ENCODE data around the gene DOCK9. TPM values are rescaled to one million over a fixed set of nuclear protein-coding genes. Genes with fewer than 3 reads are reported as not detected.

The DOCK9 gene
- total RNA-seq, 2 experiments from 2014 or later, result 57.2 to 59.0 TPM

DNA sequence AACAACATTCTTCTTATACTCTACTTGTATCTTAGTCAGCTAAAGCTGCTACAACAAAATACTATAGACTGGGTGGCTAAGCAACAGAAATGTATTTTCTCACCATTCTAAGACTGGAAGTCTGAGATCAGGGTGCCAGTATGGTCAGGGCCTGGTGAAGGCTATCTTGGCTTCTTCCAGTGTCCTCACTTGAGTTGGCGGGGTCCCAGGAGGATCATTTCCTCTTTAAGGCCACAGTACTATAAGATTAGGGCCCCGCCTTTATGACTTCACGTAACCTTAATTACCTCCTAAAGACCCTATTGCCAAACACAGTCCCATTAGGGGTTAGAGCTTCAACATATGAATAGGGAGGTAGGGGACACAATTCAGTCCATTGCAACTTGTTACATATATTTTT is 30.7 kb upstream of the DOCK9 start:
- POLR2A ChIA-PET, result no interaction called here
- intact Hi-C loops (cut with micrococcal nuclease), result no loop called here

GRCh38 chr13:99007414-99007986 is 29.6 kb upstream of the DOCK9 start:
- peaks cover 44% of the 10 kb centered on the region for H3K4me1 Mint-ChIP-seq (ENCODE audit: low read depth)
- no peak for DNase-seq
- ChIA-PET POLR2A (no interaction called here), CTCF (interaction anchor here (1.2 kb wide), 1 partner anchor 10 kb away, joined by 3 read pairs; no protein-coding TSS in a partner anchor)
- no peaks in the 10 kb centered on the region for H3K9me3 Mint-ChIP-seq
- H3K4me3 Mint-ChIP-seq, result no peak overlapping the region
- H3K36me3 Mint-ChIP-seq, result no peaks in the 10 kb centered on the region
- intact Hi-C loops (cut with micrococcal nuclease), result no loop called here
- H3K27me3 Mint-ChIP-seq, result no peaks in the 10 kb centered on the region
- H3K27ac Mint-ChIP-seq, result no peak overlapping the region

More for the DNA sequence above, 30.7 kb upstream of the DOCK9 start:
- Mint-ChIP-seq H3K36me3 (no peaks in the 10 kb centered on the region), H3K4me3 (no peak overlapping the region), H3K27ac (no peak overlapping the region), H3K4me1 (ENCODE audit: low read depth) (peaks cover 40% of the 10 kb centered on the region), H3K27me3 (no peaks in the 10 kb centered on the region), H3K9me3 (no peaks in the 10 kb centered on the region)
- DNase-seq, result no peak
- CTCF ChIA-PET, result no interaction called here

- intact Hi-C loops (cut with micrococcal nuclease), result no loop called here
- H3K36me3 Mint-ChIP-seq, result no peaks in the 10 kb centered on the region
- no peak overlapping the region for H3K4me3 Mint-ChIP-seq
- peaks cover 63% of the 10 kb centered on the region for H3K4me1 Mint-ChIP-seq (ENCODE audit: low read depth)
- ChIA-PET POLR2A (interaction anchor here (0.6 kb wide), 1 partner anchor 13 kb away, joined by 3 read pairs; no protein-coding TSS in a partner anchor), CTCF (no interaction called here)
- H3K27ac Mint-ChIP-seq, result no peak overlapping the region
- H3K9me3 Mint-ChIP-seq, result no peaks in the 10 kb centered on the region
- DNase-seq, result no peak
- H3K27me3 Mint-ChIP-seq, result no peaks in the 10 kb centered on the region
Measured at GRCh38 chr13:99005609-99006008, 27.7 kb upstream of the DOCK9 start.

DNA sequence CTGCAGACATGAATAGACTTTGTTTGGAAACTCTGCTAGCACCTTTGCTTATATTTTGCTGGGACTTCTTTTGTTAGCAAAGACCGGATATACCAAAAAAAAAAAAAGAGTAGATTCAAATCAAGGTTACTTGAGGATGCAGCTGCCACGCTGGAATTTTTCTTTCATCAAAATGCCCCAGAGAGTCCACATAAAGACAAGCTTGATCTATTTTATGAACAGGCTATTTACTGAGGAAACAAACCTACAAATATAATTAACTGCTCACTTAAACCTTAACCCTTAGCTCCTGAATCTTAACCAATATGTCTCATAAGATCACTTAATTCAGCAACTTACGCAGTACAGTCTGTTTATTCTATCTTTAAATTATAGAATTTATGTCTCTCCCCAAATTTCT is 27.1 kb upstream of the DOCK9 start:
- Mint-ChIP-seq H3K4me3 (no peak overlapping the region), H3K36me3 (no peaks in the 10 kb centered on the region), H3K4me1 (ENCODE audit: low read depth) (peaks cover 66% of the 10 kb centered on the region), H3K27ac (no peak overlapping the region), H3K9me3 (no peaks in the 10 kb centered on the region), H3K27me3 (no peaks in the 10 kb centered on the region)
- DNase-seq, result no peak
- ChIA-PET CTCF (no interaction called here), POLR2A (interaction anchor here (0.6 kb wide), 1 partner anchor 13 kb away, joined by 3 read pairs; no protein-coding TSS in a partner anchor)
- intact Hi-C loops (cut with micrococcal nuclease), result no loop called here

- Mint-ChIP-seq H3K36me3 (no peaks in the 10 kb centered on the region), H3K4me1 (ENCODE audit: low read depth) (peaks cover 69% of the 10 kb centered on the region), H3K27me3 (no peaks in the 10 kb centered on the region), H3K9me3 (no peaks in the 10 kb centered on the region), H3K27ac (no peak overlapping the region), H3K4me3 (no peak overlapping the region)
- no peak for DNase-seq
- ChIA-PET POLR2A (no interaction called here), CTCF (no interaction called here)
- intact Hi-C loops (cut with micrococcal nuclease), result no loop called here
Measured at GRCh38 chr13:99003851-99004471, 26.1 kb upstream of the DOCK9 start.

DNA sequence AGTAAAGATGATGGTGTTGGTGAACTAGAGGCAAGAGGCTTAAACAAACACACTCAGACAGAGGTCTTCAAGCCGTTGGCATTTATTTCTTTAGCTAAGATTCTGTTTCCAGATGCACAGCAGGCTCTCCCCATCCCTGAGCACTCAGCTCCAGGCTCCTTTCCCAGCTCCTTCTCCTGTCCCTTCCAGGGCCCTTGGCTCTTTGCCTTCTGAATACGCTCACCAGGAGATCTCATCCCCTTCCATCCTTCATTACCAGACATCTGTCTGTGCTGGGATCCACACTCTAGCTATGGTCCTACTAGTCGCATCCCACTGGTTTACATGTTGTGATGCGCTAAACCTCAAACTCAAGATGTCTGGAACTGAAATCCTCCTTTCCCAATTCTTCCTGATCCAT is 25.3 kb upstream of the DOCK9 start:
- Mint-ChIP-seq H3K4me3 (no peak overlapping the region), H3K9me3 (no peaks in the 10 kb centered on the region), H3K27ac (no peak overlapping the region), H3K36me3 (no peaks in the 10 kb centered on the region), H3K27me3 (no peaks in the 10 kb centered on the region), H3K4me1 (ENCODE audit: low read depth) (peaks cover 74% of the 10 kb centered on the region)
- CTCF ChIA-PET, result interaction anchor here (1.4 kb wide), 1 partner anchor 8 kb away, joined by 3 read pairs; no protein-coding TSS in a partner anchor
- POLR2A ChIA-PET, result no interaction called here
- intact Hi-C loops (cut with micrococcal nuclease), result no loop called here
- no peak for DNase-seq

DNA sequence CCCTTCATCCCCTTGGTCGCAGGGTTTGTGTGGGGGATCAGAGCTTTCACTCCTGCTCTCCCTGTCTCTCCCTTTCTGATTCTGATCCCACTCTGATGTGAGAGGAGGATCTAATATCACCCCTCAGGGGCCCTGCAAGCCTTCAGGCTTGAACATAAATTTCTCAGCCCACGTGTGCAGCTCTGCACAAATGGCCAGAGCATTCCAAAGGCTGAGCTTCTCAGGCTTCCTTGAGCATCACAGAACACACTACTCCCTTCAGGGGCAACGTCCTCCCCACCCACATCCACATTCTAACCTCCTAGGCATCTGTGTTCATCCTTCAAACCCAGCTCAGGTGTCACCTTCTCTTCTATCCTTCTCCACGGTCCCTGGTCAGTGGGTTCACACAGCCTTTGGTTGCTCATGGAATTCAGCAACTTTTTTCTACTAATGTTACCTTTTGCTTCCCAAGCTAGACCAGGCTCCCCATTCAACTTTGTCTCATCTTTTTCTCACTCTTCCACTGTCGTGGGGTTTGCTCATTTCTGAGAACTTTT is 24.4 kb upstream of the DOCK9 start:
- POLR2A ChIA-PET, result no interaction called here
- Mint-ChIP-seq H3K27me3 (no peaks in the 10 kb centered on the region), H3K4me1 (ENCODE audit: low read depth) (peaks cover 80% of the 10 kb centered on the region), H3K4me3 (no peak overlapping the region), H3K36me3 (no peaks in the 10 kb centered on the region), H3K27ac (no peak overlapping the region), H3K9me3 (no peaks in the 10 kb centered on the region)
- intact Hi-C loops (cut with micrococcal nuclease), result no loop called here
- DNase-seq, result no peak
- CTCF ChIA-PET, result interaction anchor here (1.0 to 1.4 kb wide), 3 partner anchors 9 to 132 kb away, joined by 3 read pairs; no protein-coding TSS in a partner anchor

- H3K36me3 Mint-ChIP-seq, result no peaks in the 10 kb centered on the region
- DNase-seq, result no peak
- H3K4me1 Mint-ChIP-seq (ENCODE audit: low read depth), result peaks cover 89% of the 10 kb centered on the region
- H3K4me3 Mint-ChIP-seq, result no peak overlapping the region
- CTCF ChIA-PET, result no interaction called here
- intact Hi-C loops (cut with micrococcal nuclease), result no loop called here
- peak overlapping the region; percentile 4 for H3K27ac Mint-ChIP-seq
- POLR2A ChIA-PET, result interaction anchor here (0.7 kb wide), 1 partner anchor 10 kb away, joined by 3 read pairs; no protein-coding TSS in a partner anchor
- no peaks in the 10 kb centered on the region for H3K9me3 Mint-ChIP-seq
- no peaks in the 10 kb centered on the region for H3K27me3 Mint-ChIP-seq
Measured at GRCh38 chr13:99000137-99000536, 22.3 kb upstream of the DOCK9 start.

DNA sequence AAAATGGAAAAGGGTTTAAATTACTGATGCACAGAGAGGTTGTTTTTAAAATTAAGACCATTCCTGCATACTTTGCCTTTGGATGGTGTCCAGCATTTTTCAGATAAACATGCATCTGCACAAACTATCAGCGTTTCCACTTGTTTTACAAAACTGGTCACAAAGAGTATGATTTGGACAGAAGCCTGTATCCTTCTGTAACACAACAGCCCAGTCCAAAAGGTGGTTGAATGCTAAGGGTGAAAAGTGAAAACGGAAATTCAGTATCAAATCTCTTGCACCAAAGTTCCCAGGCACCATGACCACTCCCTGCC is 21.7 kb upstream of the DOCK9 start:
- Mint-ChIP-seq H3K4me3 (no peak overlapping the region), H3K4me1 (ENCODE audit: low read depth) (peaks cover 89% of the 10 kb centered on the region), H3K27ac (no peak overlapping the region), H3K27me3 (no peaks in the 10 kb centered on the region), H3K36me3 (no peaks in the 10 kb centered on the region), H3K9me3 (no peaks in the 10 kb centered on the region)
- no peak for DNase-seq
- ChIA-PET CTCF (no interaction called here), POLR2A (no interaction called here)
- intact Hi-C loops (cut with micrococcal nuclease), result loop anchor here (1.0 to 5.0 kb wide), 4 partner anchors 19 to 89 kb away; no protein-coding TSS in a partner anchor

- peak; percentile 56 for DNase-seq
- Mint-ChIP-seq H3K36me3 (no peaks in the 10 kb centered on the region), H3K4me3 (peak overlapping the region; percentile 31), H3K27ac (peak overlapping the region; percentile 76), H3K27me3 (no peaks in the 10 kb centered on the region), H3K9me3 (no peaks in the 10 kb centered on the region), H3K4me1 (ENCODE audit: low read depth) (peaks cover 90% of the 10 kb centered on the region)
- ChIA-PET POLR2A (no interaction called here), CTCF (interaction anchor here (0.9 kb wide), 1 partner anchor 30 kb away, joined by 3 read pairs; no protein-coding TSS in a partner anchor)
- intact Hi-C loops (cut with micrococcal nuclease), result loop anchor here (1.0 to 5.0 kb wide), 5 partner anchors 18 to 88 kb away; no protein-coding TSS in a partner anchor
Measured at GRCh38 chr13:98998831-98999638, 21.2 kb upstream of the DOCK9 start.

- ChIA-PET CTCF (interaction anchor here (0.9 kb wide), 2 partner anchors 31 kb away, joined by 3 read pairs; no protein-coding TSS in a partner anchor), POLR2A (interaction anchor here (0.9 kb wide), 1 partner anchor 12 kb away, joined by 3 read pairs; no protein-coding TSS in a partner anchor)
- no peak overlapping the region for H3K4me3 Mint-ChIP-seq
- peak; percentile 45 for DNase-seq
- H3K4me1 Mint-ChIP-seq (ENCODE audit: low read depth), result peaks cover 86% of the 10 kb centered on the region
- no peaks in the 10 kb centered on the region for H3K9me3 Mint-ChIP-seq
- no peaks in the 10 kb centered on the region for H3K36me3 Mint-ChIP-seq
- intact Hi-C loops (cut with micrococcal nuclease), result loop anchor here (1.0 to 5.0 kb wide), 4 partner anchors 17 to 89 kb away; no protein-coding TSS in a partner anchor
- no peaks in the 10 kb centered on the region for H3K27me3 Mint-ChIP-seq
- H3K27ac Mint-ChIP-seq, result peak overlapping the region; percentile 76
Measured at GRCh38 chr13:98997738-98998641, 20.1 kb upstream of the DOCK9 start.
